Stromal cell of bone marrow (primary cell): ENCODE data around the gene SRSF4.
"Not testable (repeated sequence)": the region's sequence is repeated elsewhere in the genome, so short reads cannot be mapped to it uniquely, and the experiment has no call there.

Experiments used
- DNase-seq: peaks from one replicate; pipeline ENCODE4 v3.0.0-alpha.2; 2012; ENCODE audit warnings: low read depth

SRSF4 gene

GRCh38 chr1:29181413-29182225 lies at the start of gene SRSF4:
TSS of gene SRSF4 (minus strand) at chr1:29181900. CDS start at chr1:29181752, 148 bp downstream.
- DNase-seq: peak; percentile 96

- peak; percentile 80 for DNase-seq
Measured at GRCh38 chr1:29230553-29231378, 49.1 kb upstream of the SRSF4 start, which contains the start of gene MECR. TSS of gene MECR (minus strand) at chr1:29230934. CDS start at chr1:29230906, 28 bp downstream.

- DNase-seq: no peak
Measured at GRCh38 chr1:29230204-29230552, 48.5 kb upstream of the SRSF4 start.

GRCh38 chr1:29227511-29227910 lies 45.8 kb upstream of the SRSF4 start:
- no peak for DNase-seq

- no peak for DNase-seq
Measured at GRCh38 chr1:29225361-29225760, 43.7 kb upstream of the SRSF4 start.

- no peak for DNase-seq
Measured at GRCh38 chr1:29224356-29224837, 42.7 kb upstream of the SRSF4 start.

- DNase-seq: no peak
Measured at GRCh38 chr1:29223521-29223920, 41.8 kb upstream of the SRSF4 start.

- no peak for DNase-seq
Measured at GRCh38 chr1:29222686-29223085, 41.0 kb upstream of the SRSF4 start.

- DNase-seq: not testable (repeated sequence)
Measured at GRCh38 chr1:29222260-29222659, 40.6 kb upstream of the SRSF4 start.

- no peak for DNase-seq
Measured at GRCh38 chr1:29221296-29221695, 39.6 kb upstream of the SRSF4 start.

- DNase-seq: no peak
Measured at GRCh38 chr1:29218223-29218622, 36.5 kb upstream of the SRSF4 start.

- DNase-seq: no peak
Measured at GRCh38 chr1:29217633-29218032, 35.9 kb upstream of the SRSF4 start.

GRCh38 chr1:29213055-29213454 lies 31.4 kb upstream of the SRSF4 start:
- DNase-seq: no peak

GRCh38 chr1:29211086-29212030 lies 29.7 kb upstream of the SRSF4 start:
- DNase-seq: no peak

GRCh38 chr1:29210278-29211085 lies 28.8 kb upstream of the SRSF4 start:
- no peak for DNase-seq

- no peak for DNase-seq
Measured at GRCh38 chr1:29209173-29209572, 27.5 kb upstream of the SRSF4 start.

- DNase-seq: no peak
Measured at GRCh38 chr1:29208442-29208841, 26.7 kb upstream of the SRSF4 start.

- peak; percentile 97 for DNase-seq
Measured at GRCh38 chr1:29202584-29203340, 21.1 kb upstream of the SRSF4 start.

GRCh38 chr1:29202053-29202452 lies 20.4 kb upstream of the SRSF4 start:
- DNase-seq: no peak

- no peak for DNase-seq
Measured at GRCh38 chr1:29201595-29202051, 19.9 kb upstream of the SRSF4 start.
